ENCODE measurements around the gene ARID5A. TPM values are rescaled to one million over a fixed set of nuclear protein-coding genes. Genes with fewer than 3 reads are reported as not detected.

The ARID5A gene
- total and polyA plus RNA-seq, 2 donors (not counting 1 experiment from before 2014, with no cell fraction given) = 35.5 to 93.0 TPM

- Mint-ChIP-seq H3K4me3 (peak overlapping the region; percentile 83), H3K4me1 (peaks cover 40% of the 10 kb centered on the region), H3K9me3 (ENCODE audit: insufficient read depth) (no peaks in the 10 kb centered on the region), H3K27ac (peak overlapping the region; percentile 97), H3K27me3 (no peaks in the 10 kb centered on the region)
- peak overlapping the region; percentile 48 for H2AFZ ChIP-seq (ENCODE audit: insufficient read depth, low read depth, low read length, poor library complexity, severe bottlenecking)
- intact Hi-C loops (cut with micrococcal nuclease) = loop anchor here (1.0 to 10.0 kb wide), 9 partner anchors 17 to 392 kb away; partner anchors contain the start of genes ANKRD39, CIAO1, CNNM3 and CNNM4
- POLR2A ChIA-PET = interaction anchor here (3.0 to 3.4 kb wide), 2 partner anchors 10 to 17 kb away, joined by 12 to 27 read pairs; no protein-coding TSS in a partner anchor
- peak overlapping the region; percentile 81 to 94 for H3K27ac ChIP-seq (ENCODE audit: low read length in 2 of 2)
- H4K20me1 ChIP-seq (ENCODE audit: control insufficient read depth, insufficient read depth, low read length, poor library complexity, severe bottlenecking) = peaks cover 41% of the 10 kb centered on the region
- CTCF ChIA-PET = interaction anchor here (0.5 to 6.1 kb wide), 8 partner anchors 10 to 223 kb away, joined by 3 to 53 read pairs (median 6); no protein-coding TSS in a partner anchor
- peak overlapping the region; percentile 28 to 85 (median 76) for H3K4me3 ChIP-seq (ENCODE audit: control extremely low read depth in 1 of 5, extremely low read depth in 1 of 5, insufficient read depth in 1 of 5, low read depth in 2 of 5, low read length in 4 of 5)
- H3K9me3 ChIP-seq (ENCODE audit: control extremely low read depth in 1 of 3, control insufficient read depth in 2 of 3, insufficient read depth in 1 of 3, low read length in 2 of 3) = no peaks in the 10 kb centered on the region
- TF ChIP-seq, protein P1, sequence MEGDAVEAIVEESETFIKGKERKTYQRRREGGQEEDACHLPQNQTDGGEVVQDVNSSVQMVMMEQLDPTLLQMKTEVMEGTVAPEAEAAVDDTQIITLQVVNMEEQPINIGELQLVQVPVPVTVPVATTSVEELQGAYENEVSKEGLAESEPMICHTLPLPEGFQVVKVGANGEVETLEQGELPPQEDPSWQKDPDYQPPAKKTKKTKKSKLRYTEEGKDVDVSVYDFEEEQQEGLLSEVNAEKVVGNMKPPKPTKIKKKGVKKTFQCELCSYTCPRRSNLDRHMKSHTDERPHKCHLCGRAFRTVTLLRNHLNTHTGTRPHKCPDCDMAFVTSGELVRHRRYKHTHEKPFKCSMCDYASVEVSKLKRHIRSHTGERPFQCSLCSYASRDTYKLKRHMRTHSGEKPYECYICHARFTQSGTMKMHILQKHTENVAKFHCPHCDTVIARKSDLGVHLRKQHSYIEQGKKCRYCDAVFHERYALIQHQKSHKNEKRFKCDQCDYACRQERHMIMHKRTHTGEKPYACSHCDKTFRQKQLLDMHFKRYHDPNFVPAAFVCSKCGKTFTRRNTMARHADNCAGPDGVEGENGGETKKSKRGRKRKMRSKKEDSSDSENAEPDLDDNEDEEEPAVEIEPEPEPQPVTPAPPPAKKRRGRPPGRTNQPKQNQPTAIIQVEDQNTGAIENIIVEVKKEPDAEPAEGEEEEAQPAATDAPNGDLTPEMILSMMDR (IDR thresholded peaks at IDR 0.05) = no peak
- no peak for TF ChIP-seq EZH2 (IDR thresholded peaks at IDR 0.05; ENCODE audit: borderline replicate concordance, insufficient read depth, low read depth, low read length, poor library complexity, severe bottlenecking)
- peak; percentile 35 for ATAC-seq (ENCODE audit: low read depth)
- peaks cover 0 to 5% of the 10 kb centered on the region in 2 experiments for H3K36me3 ChIP-seq (replicated peaks in 1 of 2; ENCODE audit: control extremely low read depth in 1 of 2, control insufficient read depth in 1 of 2, extremely low read depth in 1 of 2, insufficient read depth in 2 of 2, low read length in 1 of 2)
- WGBS (ENCODE audit: insufficient coverage) = under 1% methylated on average over 61 of the region's 61 CpGs
- peaks cover 32 to 48% of the 10 kb centered on the region in 2 donors for H3K4me1 ChIP-seq (ENCODE audit: control insufficient read depth in 2 of 2, insufficient read depth in 2 of 2, low read length in 2 of 2)
- H3K9ac ChIP-seq (ENCODE audit: low read length) = peak overlapping the region; percentile 87
- no peaks in the 10 kb centered on the region for H3K27me3 ChIP-seq (replicated peaks in 1 of 4; ENCODE audit: control extremely low read depth in 1 of 4, control insufficient read depth in 3 of 4, insufficient read depth in 4 of 4, low read length in 3 of 4)
- DNase-seq = peak; percentile 94
- peak overlapping the region; percentile 95 for H3K4me2 ChIP-seq (replicated peaks; ENCODE audit: low read depth, low read length, poor library complexity, severe bottlenecking)
- peaks cover 46% of the 10 kb centered on the region for H3K79me2 ChIP-seq (ENCODE audit: control insufficient read depth, insufficient read depth, low read length)
These were observed 648 bp downstream of the ARID5A start for GRCh38 chr2:96537066-96537733.

All from B cell (primary cell).